Spleen (tissue), 7 donors: ENCODE results near the gene MLKL.

Source experiments
- CTCF ChIP-seq, 11 experiments: fragments of 200-600 bp in 7 of 11; fragments of 450-650 bp in 4 of 11; sonication (generic) in 4 of 11; IDR thresholded peaks in 8 of 11; conservative IDR thresholded peaks in 3 of 11; 1 replicate in 7 of 11; 2 replicates in 4 of 11; pipeline versions ENCODE4 v1.4.0 to v1.8.0; 2016 to 2021; ENCODE audit warnings: antibody characterized with exemption in 11 of 11, inconsistent platforms in 4 of 11, mild to moderate bottlenecking in 1 of 11
- POLR2A ChIP-seq, 3 donors: fragments of 450-650 bp; IDR thresholded peaks; one replicate each; pipeline ENCODE4 v1.5.1; 2017; ENCODE audit warnings: antibody characterized with exemption in 3 of 3, mild to moderate bottlenecking in 1 of 3
- POLR2AphosphoS5 ChIP-seq, 3 donors: sonication (generic); formaldehyde crosslinking; IDR thresholded peaks; one replicate each; pipeline ENCODE4 v1.5.1; 2017; ENCODE audit warnings: antibody characterized with exemption in 3 of 3
- donor health status: DM: no; HTN: no; CAD: no; lungs with moderate emphysema.
- donor health status: DM: no; HTN: no; CAD: no.
- donor health status: DM: no; HTN: no; CAD: no.

GRCh38 chr16:74713325-74713724 is 12.7 kb upstream of the MLKL start:
- no peak for TF ChIP-seq CTCF (IDR thresholded peaks at IDR 0.05 in 8 of 11, conservative IDR thresholded peaks at IDR 0.05 in 3 of 11)
- no peak for TF ChIP-seq POLR2AphosphoS5 (IDR thresholded peaks at IDR 0.05)
- TF ChIP-seq POLR2A (IDR thresholded peaks at IDR 0.05), result no peak
